ENCODE results near the gene BOLA3. TPM values are rescaled to one million over a fixed set of nuclear protein-coding genes. Genes with fewer than 3 reads are reported as not detected.

BOLA3 gene
- total and polyA plus RNA-seq, 10 of the 15 experiments (the other 5 are each of a cell fraction or from before 2014, with no cell fraction given) = 62.6 to 300 (median 134) TPM

GRCh38 chr2:74103763-74104162 lies 43.9 kb downstream of the BOLA3 start:
- Histone ChIP-seq H3K9me3 (replicated peaks; ENCODE audit: control insufficient read depth, insufficient read depth, low read length) (no peaks in the 10 kb centered on the region), H4K20me1 (ENCODE audit: control insufficient read depth, insufficient read depth) (no peaks in the 10 kb centered on the region), H3K27ac (ENCODE audit: control insufficient read depth, insufficient read depth) (no peak overlapping the region), H2AFZ (ENCODE audit: control insufficient read depth, low read depth, low read length) (no peak overlapping the region), H3K4me2 (ENCODE audit: control insufficient read depth, insufficient read depth) (no peak overlapping the region), H3K4me3 (no peak overlapping the region), H3K27me3 (replicated peaks in 1 of 2; ENCODE audit: control insufficient read depth in 2 of 2, insufficient read depth in 2 of 2, low read length in 1 of 2) (no peaks in the 10 kb centered on the region), H3K4me1 (ENCODE audit: control insufficient read depth, insufficient read depth, low read length) (no peaks in the 10 kb centered on the region), H3K9ac (ENCODE audit: control insufficient read depth, insufficient read depth, low read length) (no peak overlapping the region), H3K79me2 (ENCODE audit: control insufficient read depth, insufficient read depth, low read length) (no peaks in the 10 kb centered on the region), H3K36me3 (ENCODE audit: control insufficient read depth in 2 of 2, insufficient read depth in 2 of 2, low read length in 1 of 2) (peaks cover 13 to 35% of the 10 kb centered on the region in 2 experiments; a peak in 3 of 4 replicates)
- 94% methylated on average over 6 of the region's 6 CpGs for WGBS (ENCODE audit: insufficient coverage, insufficient replicate concordance, low lambda C conversion rate, missing lambda C conversion rate)
- TF ChIP-seq ATF7 (IDR thresholded peaks at IDR 0.05; ENCODE audit: low read depth) (no peak), CHD1 (IDR thresholded peaks at IDR 0.05; ENCODE audit: low read depth, low read length) (no peak), HSF1 (IDR thresholded peaks at IDR 0.05; ENCODE audit: low read depth, low read length) (no peak), NR2C2 (IDR thresholded peaks at IDR 0.05; ENCODE audit: borderline replicate concordance, control insufficient read depth, insufficient read length, low read depth) (no peak), WRNIP1 (IDR thresholded peaks at IDR 0.05; ENCODE audit: borderline replicate concordance, low read depth, low read length) (no peak), SMAD1 (IDR thresholded peaks at IDR 0.05; ENCODE audit: low read depth, partially characterized antibody) (no peak), HDAC2 (IDR thresholded peaks at IDR 0.05) (no peak), STAT1 (conservative IDR thresholded peaks at IDR 0.05) (no peak), SMARCA5 (IDR thresholded peaks at IDR 0.05) (no peak), SMC3 (IDR thresholded peaks at IDR 0.05; ENCODE audit: borderline replicate concordance, low read length) (no peak), EGR1 (IDR thresholded peaks at IDR 0.05; ENCODE audit: borderline replicate concordance in 1 of 2, low read depth in 2 of 2, low read length in 2 of 2) (no peak), HDGF (IDR thresholded peaks at IDR 0.05) (no peak), ZBTB40 (IDR thresholded peaks at IDR 0.05; ENCODE audit: borderline replicate concordance) (no peak), FOXM1 (IDR thresholded peaks at IDR 0.05; ENCODE audit: low read depth, low read length) (no peak)
- POLR2A ChIA-PET = interaction anchor here (0.8 kb wide), 1 partner anchor 99 kb away, joined by 4 read pairs; no protein-coding TSS in a partner anchor
- SMC1A ChIA-PET (ENCODE audit: uncharacterized antibody, unreplicated experiment) = interaction anchor here (0.9 to 2.2 kb wide), 7 partner anchors 26 to 279 kb away, joined by 3 to 17 read pairs (median 3); partner anchors contain the start of gene STAMBP
- in situ Hi-C loops (cut with MboI) = no loop called here
- ATAC-seq (no peak), DNase-seq (ENCODE audit: low read depth, low spot score) (no peak), FAIRE-seq (no peak)
- RAD21 ChIA-PET (ENCODE audit: unreplicated experiment) = interaction anchor here (0.7 to 1.6 kb wide), 3 partner anchors 116 to 348 kb away, joined by 3 to 5 read pairs (median 4); no protein-coding TSS in a partner anchor
- BruUV-seq (replicated peaks) = no TSS peak
- CTCF ChIA-PET = interaction anchor here (1.0 to 4.0 kb wide), 6 partner anchors 12 to 277 kb away, joined by 3 to 20 read pairs (median 4); partner anchors contain the start of gene STAMBP
- intact Hi-C loops (cut with micrococcal nuclease; ENCODE audit: unreplicated experiment) = loop anchor here (5.0 kb wide), 1 partner anchor 196 kb away; no protein-coding TSS in a partner anchor
